Activated CD4-positive, alpha-beta T cell treated with anti-CD3 and anti-CD28 coated beads for 4 hours (primary cell): ENCODE data around the gene PCDHA6.
"Not testable (repeated sequence)": the region's sequence is repeated elsewhere in the genome, so short reads cannot be mapped to it uniquely, and the experiment has no call there.

Experiments used
- DNase-seq, 2 donors: peaks; one replicate each; pipeline ENCODE4 v3.0.0-alpha.2; 2020

Gene PCDHA6

DNA sequence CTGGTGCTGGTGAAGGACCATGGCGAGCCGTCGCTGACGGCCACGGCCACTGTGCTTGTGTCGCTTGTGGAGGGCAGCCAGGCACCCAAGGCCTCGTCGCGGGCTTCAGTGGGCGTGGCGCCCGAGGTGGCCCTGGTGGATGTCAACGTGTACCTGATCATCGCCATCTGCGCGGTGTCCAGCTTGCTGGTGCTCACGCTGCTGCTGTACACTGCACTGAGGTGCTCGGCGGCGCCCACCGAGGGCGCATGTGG lies 30.2 kb downstream of the PCDHA6 start:
- DNase-seq, result no peak

DNA sequence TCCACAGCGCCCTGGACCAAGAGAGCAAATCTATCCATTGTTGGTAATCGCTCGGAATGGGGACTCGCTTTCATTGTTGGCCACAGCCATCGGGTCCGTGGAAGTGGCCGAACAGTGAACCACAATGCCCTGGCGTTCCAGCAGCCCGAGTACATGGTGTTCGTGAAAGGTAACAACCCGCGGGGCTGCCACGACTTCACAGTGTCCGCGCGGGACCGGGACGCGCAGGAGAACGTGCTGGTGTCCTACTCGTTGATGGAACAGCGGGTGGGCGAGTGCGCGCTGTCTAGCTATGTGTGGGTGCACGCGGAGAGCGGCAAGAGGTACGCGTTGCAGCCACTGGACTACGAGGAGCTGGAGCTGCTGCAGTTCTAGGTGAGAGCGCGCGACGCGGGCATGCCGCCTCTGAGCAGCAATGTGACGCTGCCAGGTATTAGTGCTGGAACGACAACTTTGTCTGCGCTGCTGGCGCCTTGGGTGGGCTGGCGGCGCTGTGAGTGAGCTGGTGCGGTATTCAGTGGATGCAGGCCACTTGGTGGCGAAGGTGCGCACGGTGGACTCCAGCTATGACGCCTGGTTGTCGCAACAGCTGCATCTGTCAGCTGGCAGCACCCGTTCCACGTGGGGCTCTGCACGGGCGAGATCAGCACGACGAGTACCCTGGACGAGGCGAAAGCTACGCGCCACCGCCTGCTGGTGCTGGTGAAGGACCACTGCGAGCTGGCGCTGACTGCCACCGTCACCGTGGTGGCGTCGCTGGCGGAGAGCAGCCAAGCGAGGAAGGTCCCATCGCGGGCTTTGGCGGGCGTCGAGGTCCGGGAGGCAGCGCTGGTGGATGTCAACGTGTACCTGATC lies 34.9 kb downstream of the PCDHA6 start:
- no peak for DNase-seq

DNA sequence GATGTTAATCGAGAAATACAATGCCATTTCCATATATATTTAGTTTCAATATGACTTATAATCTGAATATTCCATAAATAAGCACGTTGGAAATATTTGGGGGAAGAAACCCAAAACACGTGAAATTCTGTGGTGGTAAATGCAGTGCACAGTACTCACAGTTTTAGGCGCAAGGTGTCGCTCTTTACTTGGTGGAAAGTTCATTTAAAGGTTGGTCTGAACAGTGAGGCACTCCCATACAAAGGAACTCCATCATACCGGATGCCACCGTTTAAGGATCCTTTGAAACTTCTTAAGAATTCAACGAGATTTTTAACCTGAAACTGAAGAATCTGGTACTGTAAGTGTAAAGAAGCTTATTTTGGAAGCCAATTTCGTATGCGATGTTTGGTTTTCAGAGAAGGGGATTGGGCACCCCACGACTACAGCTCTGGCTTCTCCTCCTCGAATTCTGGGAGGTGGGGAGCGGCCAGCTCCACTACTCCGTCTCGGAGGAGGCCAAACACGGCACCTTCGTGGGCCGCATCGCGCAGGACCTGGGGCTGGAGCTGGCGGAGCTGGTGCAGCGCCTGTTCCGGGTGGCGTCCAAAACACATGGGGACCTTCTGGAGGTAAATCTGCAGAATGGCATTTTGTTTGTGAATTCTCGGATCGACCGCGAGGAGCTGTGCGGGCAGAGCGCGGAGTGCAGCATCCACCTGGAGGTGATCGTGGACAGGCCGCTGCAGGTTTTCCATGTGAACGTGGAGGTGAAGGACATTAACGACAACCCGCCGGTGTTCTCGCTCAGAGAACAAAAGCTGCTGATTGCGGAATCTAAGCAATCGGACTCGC lies 41.2 kb downstream of the PCDHA6 start, which contains the start of gene PCDHA11:
Gene PCDHA11, plus strand, starts transcription at position 237 of the 834 bp plus-strand sequence. Its CDS starts 147 bp downstream, at position 384.
- DNase-seq, result no peak

DNA sequence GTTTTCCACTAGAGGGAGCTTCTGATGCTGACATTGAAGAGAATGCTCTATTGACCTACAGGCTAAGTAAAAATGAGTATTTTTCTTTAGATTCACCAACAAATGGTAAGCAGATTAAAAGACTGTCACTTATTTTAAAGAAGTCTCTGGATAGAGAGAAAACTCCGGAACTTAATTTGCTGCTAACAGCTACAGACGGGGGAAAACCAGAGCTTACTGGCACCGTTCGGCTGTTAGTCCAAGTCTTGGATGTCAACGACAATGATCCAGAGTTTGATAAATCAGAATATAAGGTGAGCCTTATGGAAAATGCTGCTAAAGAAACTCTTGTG lies 41.8 kb downstream of the PCDHA6 start:
- DNase-seq, result no peak

DNA sequence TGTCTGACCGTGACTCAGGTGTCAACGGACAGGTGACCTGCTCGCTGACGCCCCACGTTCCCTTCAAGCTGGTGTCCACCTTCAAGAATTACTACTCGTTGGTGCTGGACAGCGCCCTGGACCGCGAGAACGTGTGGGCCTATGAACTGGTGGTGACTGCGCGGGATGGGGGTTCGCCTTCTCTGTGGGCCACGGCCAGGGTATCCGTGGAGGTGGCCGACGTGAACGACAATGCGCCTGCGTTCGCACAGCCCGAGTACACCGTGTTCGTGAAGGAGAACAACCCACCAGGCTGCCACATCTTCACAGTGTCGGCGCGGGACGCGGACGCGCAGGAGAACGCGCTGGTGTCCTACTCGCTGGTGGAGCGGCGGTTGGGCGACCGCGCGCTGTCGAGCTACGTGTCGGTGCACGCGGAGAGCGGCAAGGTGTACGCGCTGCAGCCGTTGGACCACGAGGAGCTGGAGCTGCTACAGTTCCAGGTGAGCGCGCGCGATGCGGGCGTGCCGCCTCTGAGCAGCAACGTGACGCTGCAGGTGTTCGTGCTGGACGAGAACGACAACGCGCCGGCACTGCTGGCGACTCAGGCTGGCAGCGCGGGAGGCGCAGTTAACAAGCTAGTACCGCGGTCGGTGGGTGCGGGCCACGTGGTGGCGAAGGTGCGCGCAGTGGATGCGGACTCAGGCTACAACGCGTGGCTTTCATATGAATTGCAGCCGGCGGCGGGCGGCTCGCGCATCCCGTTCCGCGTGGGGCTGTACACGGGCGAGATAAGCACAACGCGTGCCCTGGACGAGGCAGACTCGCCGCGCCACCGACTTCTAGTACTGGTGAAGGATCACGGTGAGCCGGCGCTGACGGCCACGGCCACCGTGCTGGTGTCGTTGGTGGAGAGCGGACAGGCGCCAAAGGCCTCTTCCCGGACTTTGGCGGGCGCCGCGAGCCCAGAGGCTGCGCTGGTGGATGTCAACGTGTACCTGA lies 42.8 kb downstream of the PCDHA6 start:
- DNase-seq, result no peak

DNA sequence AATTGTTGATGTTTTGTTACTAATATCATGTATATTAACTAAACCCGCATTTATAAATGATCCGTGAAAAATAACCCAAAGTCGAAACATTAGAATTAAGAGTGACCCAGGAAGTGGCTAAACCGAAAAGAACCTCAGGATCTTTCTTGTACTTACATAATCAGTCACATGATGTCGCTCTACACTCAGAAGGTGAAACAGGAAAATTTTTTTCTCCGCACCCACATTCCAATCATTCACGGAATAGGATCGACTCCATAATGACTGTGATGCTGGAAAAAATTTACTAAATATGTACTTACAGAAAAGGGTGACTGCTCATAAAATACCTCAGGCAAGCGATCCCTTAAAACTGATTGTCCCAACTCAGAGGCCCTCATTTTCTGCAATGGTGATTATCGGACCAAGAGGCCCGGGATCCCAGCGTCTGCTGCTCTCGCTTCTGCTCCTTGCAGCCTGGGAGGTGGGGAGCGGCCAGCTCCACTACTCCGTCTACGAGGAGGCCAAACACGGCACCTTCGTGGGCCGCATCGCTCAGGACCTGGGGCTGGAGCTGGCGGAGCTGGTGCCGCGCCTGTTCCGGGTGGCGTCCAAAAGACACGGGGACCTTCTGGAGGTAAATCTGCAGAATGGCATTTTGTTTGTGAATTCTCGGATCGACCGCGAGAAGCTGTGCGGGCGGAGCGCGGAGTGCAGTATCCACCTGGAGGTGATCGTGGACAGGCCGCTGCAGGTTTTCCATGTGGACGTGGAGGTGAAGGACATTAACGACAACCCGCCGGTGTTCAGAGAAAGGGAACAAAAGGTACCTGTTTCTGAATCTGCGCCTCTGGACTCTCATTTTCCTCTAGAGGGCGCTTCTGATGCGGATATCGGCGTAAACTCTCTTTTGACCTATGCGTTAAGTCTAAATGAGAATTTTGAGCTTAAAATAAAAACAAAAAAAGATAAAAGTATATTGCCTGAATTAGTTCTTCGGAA lies 47.6 kb downstream of the PCDHA6 start, which contains the start of gene PCDHA12:
Gene PCDHA12, plus strand, starts transcription at position 224 of the 981 bp plus-strand sequence. Its CDS starts 165 bp downstream, at position 389.
- DNase-seq, result no peak

DNA sequence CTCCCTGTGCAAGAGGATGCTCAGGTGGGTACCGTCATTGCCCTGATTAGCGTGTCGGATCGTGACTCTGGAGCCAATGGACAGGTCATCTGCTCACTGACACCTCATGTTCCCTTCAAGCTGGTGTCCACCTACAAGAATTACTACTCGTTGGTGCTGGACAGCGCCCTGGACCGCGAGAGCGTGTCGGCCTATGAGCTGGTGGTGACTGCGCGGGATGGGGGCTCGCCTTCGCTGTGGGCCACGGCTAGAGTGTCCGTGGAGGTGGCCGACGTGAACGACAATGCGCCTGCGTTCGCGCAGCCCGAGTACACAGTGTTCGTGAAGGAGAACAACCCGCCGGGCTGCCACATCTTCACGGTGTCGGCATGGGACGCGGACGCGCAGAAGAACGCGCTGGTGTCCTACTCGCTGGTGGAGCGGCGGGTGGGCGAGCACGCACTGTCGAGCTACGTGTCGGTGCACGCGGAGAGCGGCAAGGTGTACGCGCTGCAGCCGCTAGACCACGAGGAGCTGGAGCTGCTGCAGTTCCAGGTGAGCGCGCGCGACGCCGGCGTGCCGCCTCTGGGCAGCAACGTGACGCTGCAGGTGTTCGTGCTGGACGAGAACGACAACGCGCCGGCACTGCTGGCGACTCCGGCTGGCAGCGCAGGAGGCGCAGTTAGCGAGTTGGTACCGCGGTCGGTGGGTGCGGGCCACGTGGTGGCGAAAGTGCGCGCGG lies 48.9 kb downstream of the PCDHA6 start:
- DNase-seq, result not testable (repeated sequence)

DNA sequence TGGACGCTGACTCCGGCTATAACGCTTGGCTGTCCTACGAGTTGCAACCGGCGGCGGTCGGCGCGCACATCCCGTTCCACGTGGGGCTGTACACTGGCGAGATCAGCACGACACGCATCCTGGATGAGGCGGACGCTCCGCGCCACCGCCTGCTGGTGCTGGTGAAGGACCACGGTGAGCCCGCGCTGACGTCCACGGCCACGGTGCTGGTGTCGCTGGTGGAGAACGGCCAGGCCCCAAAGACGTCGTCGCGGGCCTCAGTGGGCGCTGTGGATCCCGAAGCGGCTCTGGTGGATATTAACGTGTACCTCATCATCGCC lies 49.5 kb downstream of the PCDHA6 start:
- DNase-seq, result no peak
